LNCaP clone FGC (cell line): Measurements from ENCODE around the gene PTGER2.

Experiments
- DNase-seq: peaks from one replicate; pipeline ENCODE4 v3.0.0-alpha.2; 2011; ENCODE audit warnings: low read depth
- H3K4me3 ChIP-seq: 2 replicates; pipeline ENCODE4 v1.5.1; 2011; ENCODE audit warnings: mild to moderate bottlenecking, low read depth, low read length, control low read depth
- CTCF ChIP-seq: IDR thresholded peaks from 2 replicates; pipeline ENCODE4 v1.5.1; 2012; ENCODE audit warnings: mild to moderate bottlenecking; ENCODE audit not compliant: control insufficient read depth, insufficient read depth; ENCODE audit errors: extremely low read depth

PTGER2 gene

GRCh38 chr14:52314595-52315354, 663 bp downstream of the PTGER2 start:
- DNase-seq = no peak
- H3K4me3 ChIP-seq = no peak overlapping the region
- TF ChIP-seq CTCF = no peak

GRCh38 chr14:52315355-52315718, 1.2 kb downstream of the PTGER2 start:
- no peak for TF ChIP-seq CTCF
- H3K4me3 ChIP-seq = no peak overlapping the region
- no peak for DNase-seq

GRCh38 chr14:52318062-52318461, 4.0 kb downstream of the PTGER2 start:
- no peak for TF ChIP-seq CTCF
- no peak for DNase-seq
- H3K4me3 ChIP-seq = no peak overlapping the region

GRCh38 chr14:52318826-52319645, 4.9 kb downstream of the PTGER2 start:
- no peak for DNase-seq
- H3K4me3 ChIP-seq = no peak overlapping the region
- TF ChIP-seq CTCF = no peak

GRCh38 chr14:52319919-52320318, 5.8 kb downstream of the PTGER2 start:
- DNase-seq = no peak
- no peak for TF ChIP-seq CTCF
- no peak overlapping the region for H3K4me3 ChIP-seq

- H3K4me3 ChIP-seq = no peak overlapping the region
- TF ChIP-seq CTCF = no peak
- DNase-seq = no peak
These were observed 11.0 kb downstream of the PTGER2 start for GRCh38 chr14:52325126-52325525.
